ENCODE measurements around the gene NFE2L3.
"Not testable (repeated sequence)": the region's sequence is repeated elsewhere in the genome, so short reads cannot be mapped to it uniquely, and the experiment has no call there.

NFE2L3 gene

GRCh38 chr7:26151096-26151495, 902 bp upstream of the NFE2L3 start:
- Histone ChIP-seq H3K27me3 (ENCODE audit: control insufficient read depth, insufficient read depth, low read length) (peaks cover 8% of the 10 kb centered on the region), H3K4me3 (ENCODE audit: low read length) (no peak overlapping the region), H3K4me1 (ENCODE audit: control insufficient read depth, insufficient read depth, low read length) (no peaks in the 10 kb centered on the region), H3K36me3 (ENCODE audit: control insufficient read depth, insufficient read depth, low read length) (no peaks in the 10 kb centered on the region), H3K27ac (ENCODE audit: low read depth, low read length) (no peak overlapping the region), H3K9ac (ENCODE audit: low read length) (no peak overlapping the region)

GRCh38 chr7:26151650-26151952, 397 bp upstream of the NFE2L3 start:
- H3K9ac ChIP-seq (ENCODE audit: low read length), result no peak overlapping the region

GRCh38 chr7:26152782-26153240, 813 bp downstream of the NFE2L3 start:
- H3K27me3 ChIP-seq (ENCODE audit: control insufficient read depth, insufficient read depth, low read length); H3K36me3 ChIP-seq (ENCODE audit: control insufficient read depth, insufficient read depth, low read length); H3K27ac ChIP-seq (ENCODE audit: low read depth, low read length); H3K4me1 ChIP-seq (ENCODE audit: control insufficient read depth, insufficient read depth, low read length): not testable (repeated sequence)
- peak overlapping the region; percentile 71 for H3K4me3 ChIP-seq (ENCODE audit: low read length)
- peak overlapping the region; percentile 11 for H3K9ac ChIP-seq (ENCODE audit: low read length)

More at GRCh38 chr7:26151650-26151952, 397 bp upstream of the NFE2L3 start:
- H3K27ac ChIP-seq (ENCODE audit: low read depth, low read length), result no peak overlapping the region
- peaks cover 8% of the 10 kb centered on the region for H3K27me3 ChIP-seq (ENCODE audit: control insufficient read depth, insufficient read depth, low read length)
- H3K36me3 ChIP-seq (ENCODE audit: control insufficient read depth, insufficient read depth, low read length), result no peaks in the 10 kb centered on the region
- H3K4me1 ChIP-seq (ENCODE audit: control insufficient read depth, insufficient read depth, low read length), result no peaks in the 10 kb centered on the region
- peak overlapping the region; percentile 71 for H3K4me3 ChIP-seq (ENCODE audit: low read length)

GRCh38 chr7:26153241-26153822, 1.3 kb downstream of the NFE2L3 start:
- H3K36me3 ChIP-seq (ENCODE audit: control insufficient read depth, insufficient read depth, low read length), result no peaks in the 10 kb centered on the region
- no peak overlapping the region for H3K27ac ChIP-seq (ENCODE audit: low read depth, low read length)
- H3K9ac ChIP-seq (ENCODE audit: low read length), result peak overlapping the region; percentile 11
- H3K4me1 ChIP-seq (ENCODE audit: control insufficient read depth, insufficient read depth, low read length), result no peaks in the 10 kb centered on the region
- H3K27me3 ChIP-seq (ENCODE audit: control insufficient read depth, insufficient read depth, low read length), result peaks cover 8% of the 10 kb centered on the region
- H3K4me3 ChIP-seq (ENCODE audit: low read length), result peak overlapping the region; percentile 71

GRCh38 chr7:26153823-26154783, 2.1 kb downstream of the NFE2L3 start:
- H3K27ac ChIP-seq (ENCODE audit: low read depth, low read length), result no peak overlapping the region
- H3K4me3 ChIP-seq (ENCODE audit: low read length), result peak overlapping the region; percentile 71
- H3K27me3 ChIP-seq (ENCODE audit: control insufficient read depth, insufficient read depth, low read length), result peaks cover 8% of the 10 kb centered on the region
- no peak overlapping the region for H3K9ac ChIP-seq (ENCODE audit: low read length)
- no peaks in the 10 kb centered on the region for H3K4me1 ChIP-seq (ENCODE audit: control insufficient read depth, insufficient read depth, low read length)
- H3K36me3 ChIP-seq (ENCODE audit: control insufficient read depth, insufficient read depth, low read length), result no peaks in the 10 kb centered on the region

GRCh38 chr7:26155531-26156375, 3.8 kb downstream of the NFE2L3 start:
- Histone ChIP-seq H3K4me1 (ENCODE audit: control insufficient read depth, insufficient read depth, low read length) (no peaks in the 10 kb centered on the region), H3K27ac (ENCODE audit: low read depth, low read length) (no peak overlapping the region), H3K9ac (ENCODE audit: low read length) (no peak overlapping the region)

GRCh38 chr7:26156451-26157420, 4.7 kb downstream of the NFE2L3 start:
- Histone ChIP-seq H3K27me3 (ENCODE audit: control insufficient read depth, insufficient read depth, low read length) (peaks cover 7% of the 10 kb centered on the region), H3K27ac (ENCODE audit: low read depth, low read length) (no peak overlapping the region), H3K4me3 (ENCODE audit: low read length) (no peak overlapping the region), H3K4me1 (ENCODE audit: control insufficient read depth, insufficient read depth, low read length) (no peaks in the 10 kb centered on the region), H3K36me3 (ENCODE audit: control insufficient read depth, insufficient read depth, low read length) (no peaks in the 10 kb centered on the region), H3K9ac (ENCODE audit: low read length) (no peak overlapping the region)

More at GRCh38 chr7:26155531-26156375, 3.8 kb downstream of the NFE2L3 start:
- Histone ChIP-seq H3K36me3 (ENCODE audit: control insufficient read depth, insufficient read depth, low read length) (no peaks in the 10 kb centered on the region), H3K4me3 (ENCODE audit: low read length) (no peak overlapping the region), H3K27me3 (ENCODE audit: control insufficient read depth, insufficient read depth, low read length) (peaks cover 8% of the 10 kb centered on the region)

- H3K27ac ChIP-seq (ENCODE audit: low read depth, low read length), result no peak overlapping the region
- H3K9ac ChIP-seq (ENCODE audit: low read length), result no peak overlapping the region
- H3K36me3 ChIP-seq (ENCODE audit: control insufficient read depth, insufficient read depth, low read length), result no peaks in the 10 kb centered on the region
- peaks cover 6% of the 10 kb centered on the region for H3K27me3 ChIP-seq (ENCODE audit: control insufficient read depth, insufficient read depth, low read length)
- H3K4me3 ChIP-seq (ENCODE audit: low read length), result no peak overlapping the region
- H3K4me1 ChIP-seq (ENCODE audit: control insufficient read depth, insufficient read depth, low read length), result no peaks in the 10 kb centered on the region
These were observed 5.6 kb downstream of the NFE2L3 start for GRCh38 chr7:26157520-26158105.

GRCh38 chr7:26159243-26159642, 7.2 kb downstream of the NFE2L3 start:
- H3K27me3 ChIP-seq (ENCODE audit: control insufficient read depth, insufficient read depth, low read length), result no peaks in the 10 kb centered on the region
- H3K4me3 ChIP-seq (ENCODE audit: low read length), result no peak overlapping the region
- no peaks in the 10 kb centered on the region for H3K36me3 ChIP-seq (ENCODE audit: control insufficient read depth, insufficient read depth, low read length)
- no peaks in the 10 kb centered on the region for H3K4me1 ChIP-seq (ENCODE audit: control insufficient read depth, insufficient read depth, low read length)
- no peak overlapping the region for H3K27ac ChIP-seq (ENCODE audit: low read depth, low read length)
- H3K9ac ChIP-seq (ENCODE audit: low read length), result no peak overlapping the region

GRCh38 chr7:26160896-26161295, 8.9 kb downstream of the NFE2L3 start:
- H3K27me3 ChIP-seq (ENCODE audit: control insufficient read depth, insufficient read depth, low read length), result no peaks in the 10 kb centered on the region

GRCh38 chr7:26162431-26162830, 10.4 kb downstream of the NFE2L3 start:
- Histone ChIP-seq H3K4me1 (ENCODE audit: control insufficient read depth, insufficient read depth, low read length) (no peaks in the 10 kb centered on the region), H3K4me3 (ENCODE audit: low read length) (no peak overlapping the region), H3K27me3 (ENCODE audit: control insufficient read depth, insufficient read depth, low read length) (no peaks in the 10 kb centered on the region), H3K9ac (ENCODE audit: low read length) (no peak overlapping the region), H3K27ac (ENCODE audit: low read depth, low read length) (no peak overlapping the region), H3K36me3 (ENCODE audit: control insufficient read depth, insufficient read depth, low read length) (no peaks in the 10 kb centered on the region)

More at GRCh38 chr7:26160896-26161295, 8.9 kb downstream of the NFE2L3 start:
- Histone ChIP-seq H3K4me3 (ENCODE audit: low read length) (no peak overlapping the region), H3K36me3 (ENCODE audit: control insufficient read depth, insufficient read depth, low read length) (no peaks in the 10 kb centered on the region), H3K27ac (ENCODE audit: low read depth, low read length) (no peak overlapping the region), H3K9ac (ENCODE audit: low read length) (no peak overlapping the region), H3K4me1 (ENCODE audit: control insufficient read depth, insufficient read depth, low read length) (no peaks in the 10 kb centered on the region)
